HEK293T (cell line): ENCODE measurements around the gene CRTC2.

Source experiments
- ARNT ChIP-seq: fragments of 450-650 bp; IDR thresholded peaks from 2 replicates; pipeline ENCODE4 v1.6.1; 2017; ENCODE audit warnings: mild to moderate bottlenecking
- BHLHE40 ChIP-seq: fragments of 450-650 bp; IDR thresholded peaks from 2 replicates; pipeline ENCODE4 v1.6.1; 2016; ENCODE audit warnings: mild to moderate bottlenecking, moderate library complexity, borderline replicate concordance
- ELF4 ChIP-seq: fragments of 450-650 bp; IDR thresholded peaks from 2 replicates; pipeline ENCODE4 v1.6.1; 2017; ENCODE audit warnings: antibody characterized with exemption
- FOXK2 ChIP-seq: fragments of 450-650 bp; IDR thresholded peaks from 2 replicates; pipeline ENCODE4 v1.6.1; 2016; ENCODE audit warnings: mild to moderate bottlenecking
- HDGF ChIP-seq: fragments of 450-650 bp; IDR thresholded peaks from 2 replicates; pipeline ENCODE4 v1.6.1; 2017; ENCODE audit warnings: antibody characterized with exemption, borderline replicate concordance
- NFRKB ChIP-seq: fragments of 450-650 bp; IDR thresholded peaks from 2 replicates; pipeline ENCODE4 v1.6.1; 2016; ENCODE audit warnings: mild to moderate bottlenecking, moderate library complexity
- PKNOX1 ChIP-seq: fragments of 450-650 bp; IDR thresholded peaks from 2 replicates; pipeline ENCODE4 v1.6.1; 2016
- SP1 ChIP-seq: fragments of 450-650 bp; IDR thresholded peaks from 2 replicates; pipeline ENCODE4 v1.6.1; 2017
- SUZ12 ChIP-seq: fragments of 450-650 bp; IDR thresholded peaks from 2 replicates; pipeline ENCODE4 v1.6.1; 2016; ENCODE audit warnings: mild to moderate bottlenecking
- ZNF384 ChIP-seq: fragments of 450-650 bp; IDR thresholded peaks from 2 replicates; pipeline ENCODE4 v1.6.1; 2016

- peak; percentile 27; the same call in 1 of the 2 replicates for TF ChIP-seq ZNF384
- TF ChIP-seq SUZ12, result no peak
- no peak for TF ChIP-seq ELF4
- no peak for TF ChIP-seq SP1
- TF ChIP-seq BHLHE40, result no peak
- no peak for TF ChIP-seq PKNOX1
- TF ChIP-seq HDGF, result no peak
- no peak for TF ChIP-seq NFRKB
- no peak for TF ChIP-seq FOXK2
- no peak for TF ChIP-seq ARNT
Measured at GRCh38 chr1:153916297-153916696, 42.1 kb downstream of the CRTC2 start.
